DMS 273 treated with DMSO at 0.1 percent for 48 hours (cell line): Measurements from ENCODE around the gene HAUS3.
"Not testable (repeated sequence)": the region's sequence is repeated elsewhere in the genome, so short reads cannot be mapped to it uniquely, and the experiment has no call there.

Experiments used
- DNase-seq: peaks from one replicate; lab custom pipeline; 2025; lab: John Stamatoyannopoulos, UW

Gene HAUS3

DNA sequence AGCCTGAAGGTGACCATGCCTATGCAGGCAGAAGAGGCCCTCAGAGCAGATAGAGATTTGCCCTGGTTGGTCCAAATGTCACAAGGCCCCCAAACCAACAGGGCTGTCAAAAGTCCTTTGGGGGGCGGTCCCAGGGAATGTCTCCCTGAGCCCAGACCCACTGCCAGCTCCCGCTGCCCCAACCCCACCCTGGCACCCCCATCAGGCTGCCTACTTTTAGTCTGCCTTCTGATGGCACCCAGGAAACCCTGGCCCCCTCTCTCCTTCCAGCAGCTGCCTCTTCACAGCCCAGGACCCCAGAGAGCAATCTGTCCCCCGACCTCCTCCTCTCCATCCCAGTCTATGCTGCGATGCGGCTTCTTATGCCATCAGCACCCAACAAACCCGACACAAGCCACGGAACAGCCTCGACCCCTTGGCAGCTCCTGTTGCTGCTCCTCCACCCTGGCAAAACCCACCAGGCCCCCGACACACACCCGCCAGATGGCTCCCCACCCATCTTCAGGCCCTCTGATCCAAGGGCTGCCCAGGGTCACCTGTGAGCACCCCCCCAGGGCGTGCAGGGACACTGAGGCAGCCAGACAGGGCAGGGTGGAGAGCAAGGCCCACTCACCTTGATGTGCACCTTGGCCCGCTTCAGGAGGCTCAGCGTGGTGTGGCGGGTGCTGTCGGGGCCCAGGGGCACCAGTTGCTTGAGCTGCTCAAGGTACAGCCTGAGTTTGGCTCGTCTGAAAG lies 10.0 kb upstream of the HAUS3 start:
- no peak for DNase-seq

DNA sequence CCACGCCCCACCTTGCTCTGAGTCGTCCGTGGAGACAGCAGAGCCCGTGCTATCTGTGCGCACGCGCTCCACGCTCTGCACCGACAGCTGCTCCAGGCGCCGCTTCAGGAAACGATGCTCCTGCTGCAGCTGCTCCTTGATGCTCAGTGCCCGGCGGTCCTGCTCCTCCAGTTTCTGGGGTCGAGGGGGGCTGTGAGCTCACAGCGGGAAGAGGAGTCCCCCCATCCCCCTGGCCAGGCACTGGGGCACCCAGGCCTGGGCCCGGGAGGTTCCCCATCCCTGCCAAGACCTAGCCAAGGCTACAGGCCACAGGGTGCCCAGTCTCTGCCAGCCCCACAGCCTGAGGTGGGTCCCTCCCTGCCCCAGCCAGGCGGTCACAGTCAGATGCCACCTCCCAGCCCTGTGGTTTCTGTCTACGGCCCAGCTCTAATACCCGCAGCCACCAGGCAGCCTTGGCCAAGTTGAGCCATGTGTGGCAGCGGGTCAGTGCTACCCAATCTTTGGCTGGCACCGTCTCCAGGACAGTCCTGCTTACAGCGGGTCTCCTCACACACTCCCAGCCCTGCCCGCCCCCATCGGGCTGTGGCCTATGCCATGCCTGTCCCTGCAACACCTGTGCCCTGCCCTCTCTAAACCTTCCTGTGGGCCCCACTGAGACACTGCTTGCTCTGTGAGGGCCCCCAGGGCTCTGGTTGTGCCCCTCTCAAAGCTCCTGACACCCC lies 9.3 kb upstream of the HAUS3 start:
- no peak for DNase-seq

DNA sequence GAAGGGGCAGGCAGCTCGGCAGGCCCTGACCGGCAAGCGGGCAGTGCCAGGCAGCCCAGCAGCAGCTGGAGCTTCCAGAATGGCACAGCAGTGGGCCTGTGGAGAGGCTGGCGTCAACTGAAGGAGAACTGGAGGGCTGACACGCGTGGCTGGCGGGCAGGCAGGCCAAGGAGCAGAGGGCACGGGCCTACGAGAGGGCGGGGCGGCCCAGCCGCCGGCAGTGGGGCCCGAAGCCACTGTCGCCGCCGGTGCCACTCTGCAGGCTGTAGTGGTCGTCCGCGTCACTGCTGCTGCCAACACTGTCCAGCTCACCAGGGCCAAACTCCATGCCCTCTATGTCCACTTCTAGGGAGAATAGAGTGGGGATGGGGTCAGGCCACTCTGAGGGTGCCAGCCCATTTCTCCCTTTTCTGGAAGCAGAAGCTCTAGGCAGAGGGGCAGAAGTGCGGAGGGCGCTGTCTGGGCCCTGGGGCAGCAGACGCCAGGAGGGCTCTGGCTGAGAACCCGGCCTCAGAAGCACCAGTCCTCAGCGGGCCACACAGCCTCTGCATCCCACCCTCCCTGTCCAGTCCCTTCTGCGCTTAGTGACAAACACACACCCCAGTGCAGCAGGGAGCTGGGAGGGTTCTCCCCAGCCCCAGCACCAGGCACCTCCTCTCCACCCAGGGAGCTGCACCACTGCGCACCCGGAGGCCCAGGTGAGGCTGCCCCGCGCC lies 8.6 kb upstream of the HAUS3 start:
- DNase-seq = no peak

DNA sequence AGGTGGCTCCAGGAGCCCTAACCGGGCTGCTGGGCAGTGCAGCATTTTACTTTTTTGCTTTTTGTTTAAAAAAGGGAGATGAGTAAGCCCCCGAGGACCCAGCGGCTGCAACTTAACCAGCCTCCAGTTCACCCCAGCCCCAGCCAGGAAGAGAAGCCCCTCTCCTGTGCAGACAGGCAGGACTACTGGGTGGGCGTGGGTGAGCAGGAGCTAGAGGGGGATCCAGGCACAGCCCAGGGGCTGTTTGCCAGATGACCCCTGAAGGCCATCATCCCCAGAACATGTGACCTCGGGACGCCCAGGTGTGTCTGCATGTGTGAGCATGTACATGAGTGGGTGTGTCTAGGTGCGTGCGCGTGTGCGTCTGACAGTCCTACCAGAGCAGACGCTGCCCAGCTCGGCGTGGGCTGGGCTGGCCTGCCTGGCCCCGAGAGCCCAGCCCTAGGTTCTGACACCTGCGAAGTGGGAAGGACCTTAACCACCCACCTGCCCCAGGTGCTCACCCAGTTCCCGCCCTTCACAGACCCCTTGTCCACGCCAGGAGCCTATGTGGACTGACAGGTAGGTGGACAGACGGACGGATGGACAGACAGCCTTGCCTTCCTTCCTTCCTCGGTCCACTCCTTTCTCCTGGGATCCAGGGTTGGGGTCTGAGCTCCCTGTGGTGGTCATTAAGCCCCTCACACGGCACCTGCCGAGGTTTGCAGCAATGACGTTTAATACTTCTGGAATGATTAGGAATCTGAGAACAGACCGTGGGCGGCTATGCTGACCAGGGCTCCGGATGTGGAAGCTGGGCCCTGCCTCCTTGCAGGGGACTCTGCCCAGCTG lies 7.8 kb upstream of the HAUS3 start:
- no peak for DNase-seq

DNA sequence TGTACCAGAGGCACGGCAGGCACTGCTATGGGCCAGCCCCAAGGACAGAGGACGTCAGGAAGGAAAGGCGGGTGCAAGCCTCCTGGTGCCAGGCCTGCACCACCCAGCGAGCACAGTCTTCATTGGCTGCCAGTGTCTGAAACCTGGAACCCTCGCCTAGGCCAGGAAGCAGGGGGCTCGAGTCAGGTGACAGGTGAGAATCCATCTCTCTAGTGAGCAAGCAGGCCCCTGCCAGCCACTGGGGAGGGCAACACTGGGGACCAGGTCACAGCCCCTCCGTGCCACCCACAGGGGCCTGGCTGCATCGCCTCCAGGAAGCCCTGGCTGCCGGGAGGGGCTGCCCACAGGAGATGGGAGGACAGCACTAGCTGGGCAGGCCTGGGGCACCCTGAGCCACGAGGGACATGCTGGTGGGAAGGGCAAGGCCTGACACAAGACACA lies 6.9 kb upstream of the HAUS3 start:
- no peak for DNase-seq

DNA sequence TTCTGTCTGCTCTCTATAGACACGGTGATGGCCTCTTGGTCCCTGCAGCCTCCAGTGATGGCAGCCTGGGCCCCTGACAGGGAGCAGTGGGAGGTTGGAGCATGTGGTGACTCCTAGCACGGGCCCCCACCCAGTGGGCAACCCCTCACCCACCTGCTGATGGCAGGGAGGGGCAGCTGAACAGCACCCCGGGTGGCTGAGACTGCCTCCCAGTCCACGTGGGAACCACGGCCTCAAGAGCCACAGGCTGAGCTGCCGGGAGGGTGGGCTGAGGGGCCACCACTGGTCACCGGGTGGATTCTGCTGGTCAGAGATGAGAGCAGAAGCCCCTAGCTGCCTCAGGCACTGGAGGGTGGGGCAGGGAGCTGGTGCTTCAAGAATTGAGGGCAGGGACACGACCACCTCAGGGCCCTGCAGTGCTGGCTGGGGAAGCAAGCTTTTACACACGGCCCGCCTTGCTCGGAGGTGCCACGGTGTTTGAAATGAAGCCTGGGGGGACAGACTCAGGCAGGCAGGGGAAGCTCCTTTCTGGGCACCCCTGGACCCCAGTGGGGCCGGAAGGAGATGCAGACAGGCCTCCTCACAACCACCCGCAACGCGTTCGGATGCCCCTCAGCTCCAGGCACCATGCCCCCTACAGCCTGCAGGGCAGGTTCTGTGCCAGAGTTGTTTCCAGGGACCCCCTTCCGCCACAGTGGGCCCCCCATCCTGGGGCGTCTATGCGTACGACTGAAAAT lies 6.3 kb upstream of the HAUS3 start:
- DNase-seq = no peak

DNA sequence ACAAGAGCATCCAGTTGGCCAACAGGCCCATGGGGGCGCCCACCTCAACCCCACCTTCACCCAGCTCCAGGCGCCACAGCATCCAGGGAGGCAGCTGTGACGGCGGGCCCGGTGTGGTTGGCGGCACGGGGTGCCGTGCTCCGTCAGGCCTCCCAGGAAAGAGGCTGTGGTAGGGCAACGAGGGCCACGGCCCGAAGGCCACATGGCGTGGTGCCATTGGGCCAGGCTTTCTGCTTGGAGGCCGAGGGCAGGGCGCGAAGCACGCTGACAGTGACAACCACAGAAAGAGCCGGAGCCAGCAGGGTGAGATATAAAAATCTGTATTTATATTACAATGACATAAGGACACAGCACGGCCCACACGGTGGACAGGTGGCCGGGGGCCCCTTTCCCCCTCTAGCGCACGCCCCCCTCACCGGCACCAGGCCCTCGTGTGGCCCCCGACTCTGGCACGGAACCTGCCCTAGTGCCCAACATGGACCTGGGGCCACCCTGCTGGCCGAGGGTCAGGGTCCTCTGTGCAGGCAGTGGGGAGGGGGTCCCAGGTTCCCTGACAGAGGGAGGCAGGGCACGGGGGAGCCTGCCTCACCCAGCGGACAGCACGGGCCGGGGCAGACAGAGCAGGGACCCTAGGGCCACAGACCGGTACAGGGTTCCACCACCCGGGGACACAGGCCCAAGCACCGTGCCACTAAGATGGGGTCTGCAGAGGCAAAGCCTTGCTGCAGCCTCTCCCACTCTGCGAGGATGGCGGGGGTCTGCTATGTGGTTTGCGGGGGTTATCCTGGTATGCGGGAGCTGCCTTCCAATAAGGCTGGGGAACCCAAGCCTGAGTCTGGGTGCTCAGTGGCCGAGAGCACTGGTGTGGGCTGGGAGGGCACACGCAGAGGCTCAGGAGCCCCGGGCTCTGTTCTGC lies 5.5 kb upstream of the HAUS3 start:
- DNase-seq = no peak

DNA sequence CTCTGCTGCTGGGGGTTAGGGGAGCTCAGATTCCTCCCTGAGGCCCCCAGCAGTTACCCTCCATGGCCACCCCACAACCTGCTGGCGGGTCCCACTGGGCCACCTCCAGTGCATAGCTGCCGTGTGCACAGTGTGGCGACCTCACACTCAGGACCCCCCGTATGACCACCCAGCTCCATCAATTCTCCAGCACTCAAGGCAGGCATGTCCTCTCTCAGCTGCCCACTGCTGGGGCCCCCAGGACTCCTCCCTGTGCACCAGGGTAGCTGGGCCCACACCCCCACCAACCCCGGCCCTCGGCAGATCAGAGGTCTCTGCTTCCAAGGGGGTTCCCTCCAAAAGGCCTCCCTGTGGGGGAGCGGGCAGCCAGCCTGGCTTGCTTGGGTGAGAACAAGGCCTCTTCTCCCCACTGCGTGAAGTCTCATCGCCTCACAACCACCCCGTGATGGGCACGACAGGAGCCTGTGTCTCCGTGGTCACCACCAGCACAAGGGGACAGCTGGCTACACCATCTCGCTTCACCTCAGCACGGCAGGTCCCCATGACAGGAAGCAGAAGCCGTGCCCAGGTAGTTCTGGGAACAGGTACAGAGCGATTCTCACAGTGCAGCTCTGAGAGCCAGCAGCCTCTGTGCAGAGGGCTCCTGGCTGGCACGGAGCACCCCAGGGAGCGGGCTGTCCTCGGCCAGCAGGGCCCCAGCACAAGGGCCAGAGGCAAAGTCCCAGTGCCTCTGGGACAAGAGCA lies 4.6 kb upstream of the HAUS3 start:
- DNase-seq = no peak

DNA sequence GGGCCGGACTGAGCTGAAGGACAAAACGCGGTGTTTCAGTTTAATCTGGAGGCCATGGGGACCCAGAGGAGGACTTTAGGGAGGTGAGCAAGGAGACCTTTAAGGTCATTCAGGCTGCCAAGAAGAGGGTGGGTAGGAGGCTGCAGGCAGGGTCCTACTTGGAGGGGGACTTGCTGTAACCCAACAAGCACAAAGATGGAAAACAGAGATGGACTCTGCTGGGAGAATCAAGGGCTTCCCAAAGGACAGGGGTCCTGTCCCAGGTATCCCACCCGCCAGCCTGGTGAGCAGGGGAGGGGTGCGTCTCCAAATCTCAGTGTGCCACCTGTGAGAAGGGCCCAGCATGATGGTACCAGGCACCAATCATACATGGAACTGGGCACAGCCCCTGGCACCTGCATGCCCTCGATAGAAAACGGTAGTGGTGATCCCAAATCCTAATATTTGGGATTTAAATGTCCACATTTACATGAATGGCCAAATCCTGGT lies 3.9 kb upstream of the HAUS3 start:
- DNase-seq = no peak

DNA sequence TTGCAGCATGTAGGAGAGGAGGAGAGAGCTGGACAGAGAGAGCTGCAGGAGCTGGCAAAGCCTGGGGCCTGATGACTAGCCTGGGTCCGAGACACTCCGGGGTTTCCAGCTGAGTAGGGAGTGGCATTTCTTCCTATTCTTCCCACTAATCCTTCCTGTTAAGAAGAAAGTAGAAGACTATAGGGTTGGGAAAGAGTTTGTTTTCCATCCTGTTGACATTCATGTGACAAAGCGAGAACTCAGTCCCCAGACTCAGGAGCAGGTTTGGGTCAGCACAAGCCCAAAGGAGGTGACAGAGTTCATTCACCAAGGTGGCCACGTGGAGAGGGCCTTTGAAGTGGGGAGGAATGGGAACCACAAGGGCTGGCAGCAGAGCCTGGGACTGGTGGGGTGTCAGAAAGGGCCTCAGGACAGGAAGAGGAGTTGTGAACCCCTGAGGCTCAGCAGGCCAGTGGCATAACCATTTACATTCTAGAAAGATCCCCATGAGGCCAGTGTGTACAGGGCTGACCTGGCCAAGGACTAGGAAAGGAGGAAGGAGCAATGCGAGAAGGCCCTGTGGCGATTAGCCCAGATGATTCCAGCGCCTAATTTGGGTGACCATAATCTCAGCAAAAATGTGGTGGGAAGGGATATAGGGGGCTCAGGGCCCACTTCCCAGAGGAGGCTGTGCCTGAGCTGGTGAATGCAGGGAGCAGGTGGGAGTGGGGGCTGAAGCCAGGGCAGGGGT lies 3.3 kb upstream of the HAUS3 start:
- no peak for DNase-seq

DNA sequence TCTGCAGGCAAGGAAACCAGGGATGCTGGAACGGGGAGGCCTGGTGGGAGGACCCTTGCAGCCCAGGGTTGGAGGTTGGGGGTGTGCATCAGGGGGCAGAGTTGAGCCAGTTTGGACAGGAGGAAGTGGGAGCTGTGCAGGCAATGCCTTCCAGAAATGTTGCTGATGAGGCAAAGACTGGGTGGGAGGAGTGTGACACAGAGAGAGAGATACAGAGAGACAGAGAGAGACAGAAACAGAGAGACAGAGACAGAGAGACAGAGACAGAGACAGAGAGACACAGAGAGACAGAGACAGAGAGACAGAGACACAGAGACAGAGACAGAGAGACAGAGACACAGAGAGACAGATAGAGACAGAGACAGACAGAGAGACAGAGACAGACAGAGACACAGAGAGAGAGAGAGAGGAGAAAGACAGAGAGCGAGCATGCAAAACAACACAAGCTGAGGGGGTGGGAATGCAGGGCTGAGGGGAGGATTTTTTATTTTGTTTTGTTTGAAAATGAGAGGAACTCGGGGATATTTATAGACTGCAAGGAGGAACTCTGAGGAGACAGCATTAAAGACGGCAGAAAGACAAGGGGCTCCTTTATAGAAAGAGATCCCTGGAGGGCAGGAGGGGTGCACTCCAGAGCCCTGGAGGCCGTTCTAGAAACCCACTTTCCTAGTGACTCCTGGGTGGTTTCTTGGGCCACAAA lies 1.9 kb upstream of the HAUS3 start:
- DNase-seq = no peak

DNA sequence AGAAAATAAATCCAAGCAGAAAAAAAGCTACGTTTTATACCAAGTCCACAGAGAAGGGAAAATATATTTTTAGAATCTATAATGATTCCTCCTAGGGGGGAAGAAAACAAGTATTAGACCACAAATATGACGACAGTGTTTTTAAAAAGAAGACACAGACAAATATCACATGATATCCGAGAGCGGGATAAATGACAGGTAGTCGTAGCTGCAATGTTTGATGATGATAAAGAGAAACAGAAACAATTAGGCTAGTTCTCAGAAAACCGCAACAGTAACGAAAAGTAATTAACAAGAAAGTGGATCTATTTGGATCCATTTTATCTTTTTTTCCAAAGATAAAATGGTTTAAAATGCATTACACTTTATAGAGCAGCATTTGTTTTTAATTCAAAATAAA lies 918 bp downstream of the HAUS3 start:
- DNase-seq = no peak

DNA sequence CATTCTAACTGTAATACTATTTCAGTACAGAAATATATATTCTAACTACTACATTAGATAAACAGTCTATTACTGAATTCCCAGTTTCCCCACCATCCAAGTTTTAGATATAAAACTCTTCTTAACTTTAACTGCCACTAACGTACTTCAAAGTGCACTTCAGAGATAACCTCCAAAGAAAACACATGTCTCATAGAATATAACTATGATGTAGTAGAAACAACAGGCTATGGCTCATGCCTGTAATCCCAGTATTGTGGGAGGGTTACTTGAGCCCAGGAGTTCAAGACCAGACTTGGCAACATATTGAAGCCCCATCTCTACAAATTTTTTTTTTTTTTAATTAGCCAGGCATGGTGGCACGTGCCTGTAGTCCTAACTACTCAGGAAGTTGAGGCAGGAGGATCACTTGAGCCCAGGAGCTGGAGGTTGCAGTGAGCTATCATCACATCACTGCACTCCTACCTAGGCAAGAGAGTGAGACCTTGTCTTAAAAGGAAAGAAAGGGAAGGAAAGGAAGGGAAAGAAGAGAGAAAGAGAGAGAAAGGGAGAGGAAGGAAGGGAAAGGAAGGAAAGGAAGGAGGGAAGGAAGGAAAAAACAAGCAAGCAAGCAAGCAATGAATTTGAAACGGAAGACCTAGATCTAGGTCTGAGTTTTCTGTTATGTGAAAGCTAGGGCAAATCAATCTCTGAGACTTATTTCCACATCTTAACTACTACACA lies 4.8 kb downstream of the HAUS3 start:
- no peak for DNase-seq

DNA sequence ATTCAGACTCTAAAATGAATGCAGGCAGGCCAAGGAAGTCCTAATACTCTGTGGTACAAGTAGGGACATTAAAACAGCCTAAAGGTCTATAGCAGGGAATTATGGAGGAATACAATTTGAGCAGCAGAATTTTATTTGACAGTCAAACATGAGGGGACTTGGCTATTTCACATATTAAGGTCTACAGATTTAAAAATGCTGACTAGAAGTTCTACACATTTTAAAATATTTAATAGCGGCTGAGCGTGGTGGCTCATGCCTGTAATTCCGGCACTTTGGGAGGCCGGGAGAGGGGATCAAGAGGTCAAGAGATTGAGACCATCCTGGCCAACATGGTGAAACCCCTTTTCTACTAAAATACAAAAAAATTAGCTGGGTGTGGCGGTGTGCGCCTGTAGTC lies 10.8 kb downstream of the HAUS3 start:
- no peak for DNase-seq

DNA sequence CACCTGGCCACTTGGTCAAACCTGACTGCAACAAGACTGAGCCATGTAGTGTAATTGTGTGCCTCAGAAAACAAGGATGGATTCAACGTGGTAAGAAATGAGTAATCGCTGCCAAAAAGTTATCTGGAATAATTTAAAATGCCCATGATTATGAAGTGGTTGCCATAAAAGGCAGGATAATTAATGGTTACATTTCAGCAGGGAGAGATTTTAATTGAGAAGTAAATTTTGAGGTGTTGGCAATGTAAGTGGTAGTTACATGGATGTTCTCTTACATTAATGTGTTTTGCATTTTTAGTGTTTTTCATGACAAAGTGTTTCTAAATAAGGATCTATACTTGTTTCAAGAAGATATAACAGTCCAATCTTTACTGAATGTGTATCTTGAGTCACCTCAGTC lies 15.7 kb downstream of the HAUS3 start:
- no peak for DNase-seq

DNA sequence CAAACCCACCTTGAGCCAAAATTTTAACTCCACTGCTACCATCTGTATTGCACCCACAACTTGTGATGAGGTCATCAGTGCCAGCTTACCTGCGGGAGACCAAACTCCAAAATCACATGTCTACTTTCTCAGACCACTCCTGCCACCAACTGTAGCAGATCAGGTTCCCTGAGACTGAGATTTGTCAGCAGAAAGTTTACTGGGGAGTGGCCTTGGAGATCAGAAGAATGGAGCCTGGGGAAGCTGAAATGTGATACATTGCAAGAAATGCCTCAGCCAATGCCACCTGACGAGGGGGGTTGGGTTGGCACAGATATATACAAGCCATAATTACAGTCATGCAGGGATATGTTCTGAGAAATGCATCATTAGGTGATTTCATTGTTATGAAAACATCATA lies 19.1 kb downstream of the HAUS3 start:
- no peak for DNase-seq

DNA sequence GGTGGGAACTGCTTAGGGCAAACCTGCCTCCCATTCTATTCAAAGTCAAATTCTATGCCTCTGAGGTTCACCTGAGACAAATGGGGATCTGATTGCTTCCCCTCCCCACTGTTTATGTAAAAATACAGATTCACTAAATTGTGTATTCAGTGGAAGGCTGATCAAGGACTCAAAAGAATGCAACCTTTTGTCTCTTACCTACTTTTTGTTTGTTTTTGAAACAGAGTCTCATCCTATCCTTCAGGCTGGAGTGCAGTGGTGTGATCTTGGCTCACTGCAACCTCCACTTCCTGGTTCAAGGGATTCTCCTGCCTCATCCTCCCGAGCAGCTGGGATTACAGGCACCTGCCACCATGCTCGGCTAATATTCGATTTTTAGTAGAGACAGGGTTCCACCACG lies 20.5 kb downstream of the HAUS3 start:
- DNase-seq = not testable (repeated sequence)
